ENCODE data around the gene REPIN1.

The REPIN1 gene

GRCh38 chr7:150409300-150410030, 40.8 kb downstream of the REPIN1 start:
- DNase-seq, result no peak

DNA sequence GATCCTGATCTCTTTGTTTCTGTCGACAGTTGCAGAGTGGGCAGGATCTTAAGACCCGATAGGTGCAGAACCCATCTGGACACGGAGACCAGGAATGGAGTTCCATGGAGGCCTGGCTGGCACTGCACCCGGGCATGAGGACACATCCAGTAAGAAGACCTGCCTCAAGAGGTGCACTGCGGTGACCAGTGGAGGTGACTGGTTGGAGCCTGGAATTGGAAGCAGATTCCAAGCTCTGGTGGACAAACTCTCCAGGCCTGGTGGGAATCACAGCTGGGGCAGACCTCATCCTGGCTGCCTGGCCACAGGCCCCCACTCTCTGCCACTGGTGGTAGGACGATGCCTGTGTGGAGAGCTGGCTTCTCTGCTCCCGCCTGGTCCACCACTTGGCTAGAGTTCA, 41.5 kb downstream of the REPIN1 start:
- DNase-seq, result no peak

DNA sequence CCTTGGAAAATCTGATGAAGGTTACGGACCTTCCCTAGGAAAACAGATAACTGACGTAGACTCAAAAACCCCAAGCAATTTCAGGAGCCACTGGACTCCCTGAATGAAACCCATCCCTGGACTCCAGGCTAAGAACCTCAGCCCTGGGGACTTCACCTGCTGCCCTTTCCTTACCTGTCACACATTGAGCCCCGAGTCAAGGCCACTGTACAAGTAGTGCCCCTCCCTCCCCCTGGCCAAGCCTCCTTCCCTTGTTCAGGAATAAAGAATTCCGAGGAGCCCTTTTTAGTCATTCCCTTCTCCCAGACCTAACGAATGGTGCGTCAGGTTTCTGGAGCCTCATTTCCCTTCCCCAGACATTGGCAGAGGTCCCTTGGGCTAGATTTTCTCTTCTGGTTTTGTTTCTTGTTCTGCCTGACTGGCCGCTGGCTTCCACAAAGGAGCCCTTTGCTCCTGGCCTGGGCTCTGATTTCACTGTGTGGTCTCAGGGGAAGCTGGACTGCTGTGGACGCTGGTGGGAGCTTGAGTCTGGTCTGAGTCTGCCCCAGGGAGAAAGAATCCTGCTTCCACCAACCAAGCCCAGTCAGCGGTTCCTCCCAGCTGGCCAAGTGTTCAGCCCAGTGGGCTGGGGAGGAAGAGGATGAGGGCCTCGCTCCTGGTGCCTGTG, 42.2 kb downstream of the REPIN1 start:
- no peak for DNase-seq

- DNase-seq, result no peak
These were observed 43.0 kb downstream of the REPIN1 start for GRCh38 chr7:150411606-150412005.

DNA sequence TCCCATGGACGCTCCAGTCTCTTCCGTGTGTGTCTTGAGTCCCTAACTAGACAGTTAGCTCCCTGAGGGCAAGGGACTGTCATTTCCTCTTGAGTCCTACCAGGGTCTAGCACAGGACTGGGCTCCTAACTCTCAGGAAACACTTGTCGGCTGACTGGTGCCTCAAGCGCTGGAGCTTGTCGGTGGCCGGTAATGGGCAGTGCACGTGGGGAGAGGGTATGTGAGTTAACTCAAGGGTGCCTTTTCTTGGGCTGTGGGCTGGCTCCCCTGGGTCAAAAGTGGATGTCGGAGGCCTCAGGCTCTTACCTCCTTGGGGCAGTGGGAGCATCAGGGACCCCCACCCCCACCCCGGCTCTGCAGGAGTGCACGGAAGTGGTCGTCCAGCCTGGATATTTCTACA, 43.4 kb downstream of the REPIN1 start:
- DNase-seq, result no peak

DNA sequence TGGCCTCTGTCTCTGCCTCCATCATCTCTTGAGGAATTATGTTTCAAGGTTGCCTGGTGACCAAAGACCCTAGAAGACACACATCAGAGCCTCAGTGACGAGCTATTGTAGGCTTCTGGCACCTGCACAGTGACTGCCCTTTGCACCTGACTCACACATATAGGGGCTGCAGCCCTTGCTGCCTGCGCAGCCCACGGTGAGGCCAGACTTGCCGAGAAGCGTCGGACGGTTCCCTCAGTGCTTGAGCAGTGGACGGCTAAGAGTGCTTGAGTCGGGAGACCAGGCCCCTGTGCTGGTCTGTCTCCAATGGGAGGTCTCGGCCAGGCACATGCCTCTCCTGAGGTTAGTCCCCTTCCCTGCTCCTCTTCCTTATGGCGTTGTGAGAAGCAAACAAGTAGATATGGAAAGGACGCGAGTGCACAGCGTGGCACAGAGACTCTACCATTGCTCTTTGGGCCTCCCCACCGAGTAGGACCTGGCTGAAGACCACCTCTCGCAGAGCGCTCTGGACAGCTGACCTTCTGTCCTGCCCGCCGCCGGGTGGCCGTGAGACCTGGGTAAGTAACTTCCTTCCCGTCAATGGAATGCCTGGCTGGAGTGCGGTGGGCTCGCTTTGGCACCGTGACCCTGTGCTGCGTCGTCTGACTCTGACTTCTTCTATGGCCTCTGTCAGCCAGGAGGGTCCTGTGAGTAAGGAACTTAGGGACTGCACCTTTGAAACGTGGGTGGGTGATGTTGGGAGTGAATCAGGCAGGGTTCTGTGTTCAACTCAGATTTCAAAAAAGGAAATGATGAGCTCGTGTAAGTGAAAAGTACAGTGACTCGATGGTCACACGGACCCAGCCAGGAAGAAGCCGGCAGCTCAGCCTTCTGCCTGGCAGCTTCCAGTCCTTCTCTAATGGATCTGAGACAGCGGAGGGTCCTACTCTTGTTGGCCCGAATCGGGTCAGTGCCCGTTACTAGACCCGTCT, 44.2 kb downstream of the REPIN1 start:
- no peak for DNase-seq

DNA sequence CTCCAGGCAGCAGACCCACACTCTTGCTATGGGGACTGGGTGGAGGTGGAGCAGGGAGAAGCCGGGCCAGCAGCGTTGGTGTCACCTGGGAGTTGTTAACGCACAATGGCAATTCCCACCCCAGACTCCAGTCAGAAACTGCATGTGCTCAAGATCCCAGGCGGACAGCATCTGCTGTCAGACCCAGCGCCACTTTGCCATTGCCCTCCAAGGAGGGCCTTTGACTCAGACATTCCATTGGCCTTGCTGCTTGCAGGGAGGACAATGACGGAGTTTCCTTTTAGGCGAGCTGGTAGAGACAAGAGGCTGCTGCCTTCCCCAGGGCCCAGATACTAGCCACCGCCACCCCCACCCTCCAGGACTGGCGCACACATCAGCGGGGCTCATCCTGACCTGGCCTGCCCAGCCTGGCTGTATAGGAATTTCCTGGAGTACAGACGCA, 45.0 kb downstream of the REPIN1 start:
- no peak for DNase-seq

DNA sequence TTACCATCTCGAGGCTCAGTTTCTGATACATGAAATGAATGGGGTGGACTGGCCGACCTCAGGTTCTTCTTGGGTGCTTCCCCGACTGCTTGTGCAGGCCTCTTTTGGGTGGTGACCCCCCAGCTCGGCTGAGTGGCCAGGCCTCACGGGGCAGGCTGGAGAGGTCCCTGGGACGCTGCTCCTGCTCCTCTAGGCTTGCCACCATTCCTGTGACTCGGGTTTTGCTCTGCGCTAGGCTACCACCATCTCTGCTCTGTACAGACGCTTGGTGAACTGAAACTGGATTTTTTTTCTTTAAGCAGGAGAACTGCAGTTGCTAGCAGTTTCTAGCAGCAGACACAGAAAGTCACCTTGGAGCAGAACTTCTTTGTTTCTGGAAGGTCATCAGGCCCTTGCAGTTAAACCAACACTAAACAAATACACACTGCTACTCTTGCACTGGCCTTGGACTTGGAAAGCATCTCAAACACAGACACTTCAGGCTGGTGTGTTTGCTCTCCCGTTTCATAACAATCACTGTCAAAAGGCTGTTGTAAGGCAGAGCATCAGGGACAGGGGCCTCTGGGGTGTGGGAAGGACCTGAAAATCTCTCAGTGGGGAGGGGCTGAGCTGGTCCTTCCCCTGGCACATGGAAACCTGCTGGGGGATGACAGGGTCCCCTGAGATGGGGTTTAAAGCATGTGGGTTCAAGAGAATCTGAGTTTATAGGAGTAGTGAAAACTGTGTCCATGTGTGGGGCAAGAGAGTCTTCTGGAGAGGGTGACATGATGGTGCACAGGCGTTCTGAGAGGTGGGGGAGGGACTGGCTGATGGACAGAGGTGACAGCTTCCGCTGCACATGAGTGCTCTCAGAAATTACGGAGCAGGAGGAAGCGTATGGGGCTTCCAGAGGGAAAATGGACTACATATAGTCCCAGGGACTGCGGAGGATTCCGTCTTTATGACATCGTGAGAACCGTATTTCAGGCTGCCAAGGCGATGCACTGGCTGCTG, 46.8 kb downstream of the REPIN1 start:
- DNase-seq, result peak; percentile 47

DNA sequence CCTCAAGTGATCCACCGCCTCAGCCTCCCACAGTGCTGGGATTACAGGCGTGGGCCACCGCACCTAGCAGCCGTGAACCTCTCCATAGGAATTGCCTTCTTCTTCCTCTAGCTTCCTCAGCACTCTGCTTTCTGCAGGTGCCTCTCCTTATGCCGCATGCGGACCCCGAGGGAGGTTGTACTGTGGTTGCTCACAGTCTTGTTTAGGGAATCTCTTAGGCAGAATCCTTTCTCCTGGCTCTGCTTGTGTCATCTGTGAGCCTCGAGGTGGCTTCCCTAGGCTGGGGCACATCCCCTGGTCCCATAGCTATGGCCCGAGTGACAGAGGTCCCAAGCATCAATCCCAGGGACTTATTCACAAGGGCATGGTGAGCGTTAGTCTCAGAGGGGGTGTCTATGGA, 48.6 kb downstream of the REPIN1 start:
- DNase-seq, result no peak

- DNase-seq, result no peak
These were observed 49.2 kb downstream of the REPIN1 start for GRCh38 chr7:150417863-150418262.

DNA sequence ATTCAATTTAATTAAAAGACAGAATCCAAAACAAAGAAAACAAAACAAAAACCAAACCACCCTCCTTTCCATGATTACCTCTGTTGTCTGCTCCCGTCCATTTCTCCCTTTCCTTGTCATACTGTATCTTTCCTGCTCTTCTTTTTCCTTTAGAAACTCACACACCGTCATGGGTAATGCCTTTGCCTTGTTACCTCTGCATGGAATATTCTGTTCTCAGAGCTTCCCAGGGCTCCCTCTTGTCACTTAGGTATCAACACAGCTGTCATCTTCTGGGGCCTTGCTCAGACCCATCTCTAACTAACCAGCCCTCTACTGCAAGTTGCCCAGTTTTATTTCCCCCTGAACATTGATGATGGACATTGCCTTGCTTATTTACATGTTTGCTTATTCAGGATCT, 51.6 kb downstream of the REPIN1 start:
- no peak for DNase-seq

GRCh38 chr7:150420987-150421674, 52.5 kb downstream of the REPIN1 start:
- peak; percentile 65 for DNase-seq

GRCh38 chr7:150421831-150422230, 53.2 kb downstream of the REPIN1 start:
- no peak for DNase-seq
